Testis (tissue), 3 donors: ENCODE data around the gene DAB2IP. TPM values are rescaled to one million over a fixed set of nuclear protein-coding genes. Genes with fewer than 3 reads are reported as not detected.

ENCODE experiments used
- DNase-seq: peaks from one replicate; pipeline ENCODE4 v3.0.0-alpha.2; 2019
- H3K27ac ChIP-seq, 2 donors: fragments of 200-600 bp; sonication (generic); one replicate each; pipeline ENCODE4 v1.5.1; 2019
- H3K27me3 ChIP-seq: fragments of 200-600 bp; sonication (generic); one replicate; pipeline ENCODE4 v1.5.1; 2019
- H3K36me3 ChIP-seq: fragments of 200-600 bp; sonication (generic); one replicate; pipeline ENCODE4 v1.5.1; 2017; ENCODE audit warnings: low read depth; ENCODE audit errors: missing control alignments
- H3K4me1 ChIP-seq: fragments of 200-600 bp; sonication (generic); one replicate; pipeline ENCODE4 v1.5.1; 2019
- H3K4me3 ChIP-seq, 2 donors: fragments of 200-600 bp; sonication (generic); one replicate each; pipeline ENCODE4 v1.5.1; 2017 to 2019
- H3K9me3 ChIP-seq: fragments of 200-600 bp; sonication (generic); one replicate; pipeline ENCODE4 v1.5.1; 2017
- POLR2A ChIP-seq: fragments of 450-650 bp; IDR thresholded peaks from one replicate; pipeline ENCODE4 v1.6.1; 2017; ENCODE audit warnings: antibody characterized with exemption, mild to moderate bottlenecking, moderate library complexity
- WGBS, 2 donors: methylation state at CpG; one replicate each; pipeline ENCODE4 v1.1.5; 2018; 5-methylcytosine and 5-hydroxymethylcytosine counted together
- intact Hi-C: fragments of 100-400 bp; cut with DNase I; formaldehyde crosslinking; loops from one replicate; pipeline ENCODE4 v1.15.1; 2023; ENCODE audit warnings: low total_unique reads
- polyA plus RNA-seq: library from polyadenylated mRNA; stranded (reverse); fragments of 350-450 nt; fragmentation: Illumina TruSeq; extraction: RNeasy Lipid Tissue Mini Kit (QIAGEN cat#74804); gene quantifications from one replicate; pipeline ENCODE4 v1.2.3, GENCODE V29; 2014; ENCODE audit warnings: low read depth, low replicate concordance; ENCODE audit not compliant: insufficient read depth
- total RNA-seq, 2 donors: library from RNA; depleted of rRNA; stranded (reverse); fragments of >200 nt; gene quantifications; one replicate each; pipeline ENCODE4 v1.2.3, GENCODE V29; 2016
- TF ChIP-seq, protein P1 (sequence below), 3 experiments: fragments of 450-650 bp in 2 of 3; fragments of 200-600 bp in 1 of 3; sonication (generic) in 1 of 3; IDR thresholded peaks; one replicate each; pipeline ENCODE4 v1.5.1; 2016 to 2019; ENCODE audit warnings: antibody characterized with exemption in 3 of 3, mild to moderate bottlenecking in 2 of 3, moderate library complexity in 1 of 3

The DAB2IP gene
- total and polyA plus RNA-seq, 3 donors from 2014 or later: 57.7 to 136 (median 102) TPM

DNA sequence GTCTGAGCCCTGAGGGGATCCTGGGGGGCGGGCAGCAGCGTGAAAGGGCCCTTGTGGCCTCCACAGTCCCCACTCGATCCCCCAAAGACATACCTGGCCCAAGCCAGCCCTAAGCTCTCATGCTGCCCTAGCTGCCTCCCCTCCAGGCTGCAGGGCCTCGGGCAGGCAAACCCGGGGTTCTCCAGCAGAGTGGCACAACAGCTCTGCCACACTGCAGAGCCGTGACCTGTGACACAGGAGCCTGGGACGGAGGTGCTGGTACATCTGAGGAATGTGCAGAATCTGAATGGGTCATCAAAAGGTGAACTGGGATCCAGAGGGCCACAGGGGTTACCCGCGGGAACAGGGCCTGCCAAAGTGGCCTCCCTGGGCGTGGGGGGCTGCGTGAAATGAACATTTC is 163.2 kb downstream of the DAB2IP start:
- no peak for DNase-seq
- Histone ChIP-seq H3K4me3 (no peak overlapping the region), H3K27ac (no peak overlapping the region), H3K36me3 (no peaks in the 10 kb centered on the region), H3K27me3 (no peaks in the 10 kb centered on the region), H3K4me1 (no peaks in the 10 kb centered on the region), H3K9me3 (no peaks in the 10 kb centered on the region)
- TF ChIP-seq, protein P1, sequence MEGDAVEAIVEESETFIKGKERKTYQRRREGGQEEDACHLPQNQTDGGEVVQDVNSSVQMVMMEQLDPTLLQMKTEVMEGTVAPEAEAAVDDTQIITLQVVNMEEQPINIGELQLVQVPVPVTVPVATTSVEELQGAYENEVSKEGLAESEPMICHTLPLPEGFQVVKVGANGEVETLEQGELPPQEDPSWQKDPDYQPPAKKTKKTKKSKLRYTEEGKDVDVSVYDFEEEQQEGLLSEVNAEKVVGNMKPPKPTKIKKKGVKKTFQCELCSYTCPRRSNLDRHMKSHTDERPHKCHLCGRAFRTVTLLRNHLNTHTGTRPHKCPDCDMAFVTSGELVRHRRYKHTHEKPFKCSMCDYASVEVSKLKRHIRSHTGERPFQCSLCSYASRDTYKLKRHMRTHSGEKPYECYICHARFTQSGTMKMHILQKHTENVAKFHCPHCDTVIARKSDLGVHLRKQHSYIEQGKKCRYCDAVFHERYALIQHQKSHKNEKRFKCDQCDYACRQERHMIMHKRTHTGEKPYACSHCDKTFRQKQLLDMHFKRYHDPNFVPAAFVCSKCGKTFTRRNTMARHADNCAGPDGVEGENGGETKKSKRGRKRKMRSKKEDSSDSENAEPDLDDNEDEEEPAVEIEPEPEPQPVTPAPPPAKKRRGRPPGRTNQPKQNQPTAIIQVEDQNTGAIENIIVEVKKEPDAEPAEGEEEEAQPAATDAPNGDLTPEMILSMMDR (IDR thresholded peaks at IDR 0.05): no peak
- no peak for TF ChIP-seq POLR2A
- 80 to 93% methylated on average over 8 to 11 of the region's 11 CpGs for WGBS, 2 donors
- intact Hi-C loops: no loop called here

GRCh38 chr9:121815084-121815483 is 163.7 kb downstream of the DAB2IP start:
- DNase-seq: no peak
- Histone ChIP-seq H3K27me3 (no peaks in the 10 kb centered on the region), H3K27ac (no peak overlapping the region), H3K36me3 (no peaks in the 10 kb centered on the region), H3K4me1 (no peaks in the 10 kb centered on the region), H3K4me3 (no peak overlapping the region), H3K9me3 (no peaks in the 10 kb centered on the region)
- WGBS, 2 donors: 85 to 90% methylated on average over 6 of the region's 6 CpGs
- TF ChIP-seq, protein P1 (IDR thresholded peaks at IDR 0.05): no peak
- no peak for TF ChIP-seq POLR2A
- intact Hi-C loops: no loop called here

DNA sequence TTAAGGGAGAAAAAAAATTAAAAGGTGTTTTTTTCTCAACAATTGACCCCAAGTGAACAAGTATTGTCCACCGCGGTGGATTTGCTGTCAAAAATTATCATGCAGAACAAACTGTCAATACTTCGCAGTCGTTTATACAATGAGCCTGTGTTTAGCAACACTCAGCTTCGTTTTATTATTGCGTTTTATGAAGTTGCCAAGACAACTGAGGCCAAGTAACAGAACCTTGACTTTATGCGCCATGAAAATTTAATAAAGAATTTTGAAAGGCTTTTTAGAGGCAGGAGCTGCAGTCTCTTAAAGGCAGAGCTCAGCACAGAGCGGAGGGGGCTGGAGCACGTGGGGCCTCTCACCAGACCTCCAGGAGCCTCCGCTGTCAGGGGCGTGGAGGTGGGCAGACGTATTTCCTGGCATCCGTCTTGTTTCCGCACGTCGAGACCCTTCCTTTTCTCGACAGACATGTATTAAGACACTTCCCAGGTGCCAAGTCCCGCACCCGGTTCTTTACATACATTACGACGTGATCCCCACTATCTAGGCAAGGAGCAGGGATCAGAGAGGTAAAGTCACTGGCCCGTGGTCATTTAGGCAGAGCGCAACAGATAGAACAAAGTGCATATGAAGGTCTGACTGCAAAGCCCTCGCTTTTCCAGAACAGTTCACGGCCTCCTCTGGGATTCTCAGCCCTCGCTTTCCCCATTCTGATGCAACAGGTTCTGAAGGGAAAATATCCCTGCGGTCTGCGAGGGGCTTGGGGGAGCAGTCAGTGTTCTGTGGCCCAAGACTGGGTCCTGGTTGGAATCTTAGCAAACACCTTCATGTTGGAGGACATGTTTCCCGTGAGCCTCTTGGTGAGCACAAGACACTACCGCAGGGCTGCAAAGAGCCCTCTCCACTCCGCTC is 164.4 kb downstream of the DAB2IP start:
- Histone ChIP-seq H3K4me3 (no peak overlapping the region), H3K27ac (no peak overlapping the region), H3K36me3 (no peaks in the 10 kb centered on the region), H3K27me3 (no peaks in the 10 kb centered on the region), H3K4me1 (no peaks in the 10 kb centered on the region), H3K9me3 (no peaks in the 10 kb centered on the region)
- DNase-seq: no peak
- 66 to 76% methylated on average over 31 of the region's 31 CpGs for WGBS, 2 donors
- intact Hi-C loops: no loop called here
- no peak for TF ChIP-seq POLR2A
- TF ChIP-seq, protein P1 (IDR thresholded peaks at IDR 0.05): no peak

GRCh38 chr9:121816449-121816817 is 165.0 kb downstream of the DAB2IP start:
- Histone ChIP-seq H3K4me1 (no peaks in the 10 kb centered on the region), H3K4me3 (no peak overlapping the region), H3K27me3 (no peaks in the 10 kb centered on the region), H3K9me3 (no peaks in the 10 kb centered on the region), H3K27ac (no peak overlapping the region), H3K36me3 (no peaks in the 10 kb centered on the region)
- no peak for DNase-seq
- 68 to 84% methylated on average over 23 of the region's 23 CpGs for WGBS, 2 donors
- intact Hi-C loops: no loop called here
- TF ChIP-seq, protein P1 (IDR thresholded peaks at IDR 0.05): no peak
- TF ChIP-seq POLR2A: no peak
